K562 (cell line): Measurements from ENCODE around the gene NOC4L. TPM values are rescaled to one million over a fixed set of nuclear protein-coding genes. Genes with fewer than 3 reads are reported as not detected.

Experiments used
- ATAC-seq: fragments of 200-7000 bp; cut with Tn5 transposase; 3 replicates; pipeline ENCODE4 v1.9.1; 2020; ENCODE audit warnings: moderate library complexity
- BruUV-seq: library from RNA; stranded (reverse); fragments of 400-500 nt; replicated peaks from 2 replicates; lab custom pipeline; 2021; lab: Mats Ljungman, UMichigan
- CTCF ChIA-PET: fragments of 300-600 bp; formaldehyde crosslinking; extraction: SDS; loops from one replicate; lab custom pipeline; 2021; ENCODE audit warnings: low intra/inter-chr PET ratio; lab: Yijun Ruan, JAX
- POLR2A ChIA-PET: fragments of 300-600, 350-650 bp; sonication (Branson Sonifier 250); formaldehyde crosslinking; extraction: SDS; loops from one replicate; lab custom pipeline; 2021; ENCODE audit warnings: antibody characterized with exemption, inconsistent platforms; lab: Yijun Ruan, JAX
- DNase-seq, 4 experiments: peaks; one replicate each; pipeline versions ENCODE4 v3.0.0 to v3.0.0-alpha.2; 2011 to 2018; ENCODE audit warnings: low spot score in 3 of 4, mixed read lengths in 3 of 4; ENCODE audit errors: extremely low read depth in 1 of 4
- FAIRE-seq: peaks from 2 replicates; lab custom pipeline; 2011; peaks lifted over from hg19 to GRCh38; lab: Jason Lieb, UNC
- H2AFZ ChIP-seq: 2 replicates; pipeline ENCODE4 v1.6.0; 2011; ENCODE audit warnings: low read depth, low read length, control low read depth, inconsistent platforms
- H3K27ac ChIP-seq: fragments of 200-600 bp; 3 replicates; pipeline ENCODE4 v1.8.0; 2011; ENCODE audit warnings: low read depth, mild to moderate bottlenecking, control low read depth, inconsistent platforms, low read length, moderate library complexity, mixed read lengths; ENCODE audit errors: extremely low read depth
- H3K27me3 ChIP-seq, 2 experiments: fragments of 300-600 bp in 1 of 2; 2 replicates in 1 of 2; 3 replicates in 1 of 2; pipeline versions ENCODE4 v1.6.0 to v1.8.0; 2011; ENCODE audit warnings: inconsistent platforms in 2 of 2, low read length in 2 of 2, mild to moderate bottlenecking in 1 of 2, mixed read lengths in 1 of 2, moderate library complexity in 1 of 2; ENCODE audit not compliant: control insufficient read depth in 2 of 2, insufficient read depth in 2 of 2
- H3K36me3 ChIP-seq: fragments of 300-600 bp; 3 replicates; pipeline ENCODE4 v1.8.0; 2011; ENCODE audit warnings: mild to moderate bottlenecking, low read length, inconsistent platforms; ENCODE audit not compliant: control insufficient read depth, insufficient read depth
- H3K4me1 ChIP-seq, 2 experiments: fragments of 200-600 bp in 1 of 2; replicated peaks in 1 of 2; 2 replicates in 1 of 2; 3 replicates in 1 of 2; pipeline versions ENCODE4 v1.5.1 to v1.8.0; 2011; ENCODE audit warnings: inconsistent platforms in 2 of 2, low read length in 2 of 2, mild to moderate bottlenecking in 1 of 2, mixed read lengths in 1 of 2, moderate library complexity in 1 of 2; ENCODE audit not compliant: control insufficient read depth in 2 of 2, insufficient read depth in 2 of 2
- H3K4me2 ChIP-seq: 2 replicates; pipeline ENCODE4 v1.6.1; 2011; ENCODE audit warnings: low read length, control low read depth, inconsistent platforms, mixed read lengths; ENCODE audit not compliant: insufficient read depth
- H3K4me3 ChIP-seq: fragments of 200-600 bp; sonication (generic), shearing (Covaris generic); 2 replicates; pipeline ENCODE4 v1.5.1; 2016; ENCODE audit warnings: control low read depth, inconsistent platforms
- H3K79me2 ChIP-seq: fragments of 200-600 bp; 3 replicates; pipeline ENCODE4 v1.8.0; 2011; ENCODE audit warnings: low read length, inconsistent platforms; ENCODE audit not compliant: control insufficient read depth, insufficient read depth
- H3K9ac ChIP-seq, 2 experiments: 2 replicates each; pipeline versions ENCODE4 v1.6.0 to v1.6.1; 2011; ENCODE audit warnings: low read depth in 2 of 2, low read length in 2 of 2, control low read depth in 1 of 2, inconsistent platforms in 1 of 2, mild to moderate bottlenecking in 1 of 2, mixed read lengths in 1 of 2; ENCODE audit not compliant: insufficient read depth in 1 of 2
- H3K9me1 ChIP-seq: one replicate; pipeline ENCODE4 v1.6.0; 2011; ENCODE audit warnings: inconsistent platforms, mild to moderate bottlenecking, low read length, moderate library complexity; ENCODE audit not compliant: control insufficient read depth, insufficient read depth
- H3K9me3 ChIP-seq: replicated peaks from 2 replicates; pipeline ENCODE4 v1.5.1; 2011; ENCODE audit warnings: low read depth, low read length, inconsistent platforms; ENCODE audit not compliant: control insufficient read depth, insufficient read depth
- H4K20me1 ChIP-seq: replicated peaks from 2 replicates; pipeline ENCODE4 v1.6.1; 2011; ENCODE audit warnings: low read length, inconsistent platforms, mixed read lengths; ENCODE audit not compliant: control insufficient read depth, insufficient read depth
- CBFB ChIP-seq: sonication (generic); formaldehyde crosslinking; IDR thresholded peaks from 2 replicates; pipeline ENCODE4 v1.4.0; 2020; ENCODE audit warnings: mild to moderate bottlenecking, missing genetic modification reagents
- HDAC8 ChIP-seq: fragments of 450-650 bp; IDR thresholded peaks from 2 replicates; pipeline ENCODE4 v1.6.1; 2016; ENCODE audit warnings: mild to moderate bottlenecking, missing genetic modification characterization, moderate library complexity, missing compliant biosample characterization
- MBD2 ChIP-seq: sonication (generic); IDR thresholded peaks from 2 replicates; pipeline ENCODE4 v1.6.1; 2016; ENCODE audit warnings: low read depth, borderline replicate concordance
- POLR3A ChIP-seq: IDR thresholded peaks from 2 replicates; pipeline ENCODE4 v1.6.1; 2011; ENCODE audit warnings: borderline replicate concordance, mild to moderate bottlenecking, moderate library complexity; ENCODE audit not compliant: insufficient read length, insufficient read depth; ENCODE audit errors: extremely low read depth
- PRPF4 ChIP-seq: fragments of 200-400 bp; formaldehyde crosslinking; IDR thresholded peaks from one replicate; pipeline ENCODE4 v1.6.1; 2017; ENCODE audit warnings: low read length, low read depth, mild to moderate bottlenecking; ENCODE audit not compliant: insufficient read depth, poor library complexity, severe bottlenecking
- RFX5 ChIP-seq: IDR thresholded peaks from 2 replicates; pipeline ENCODE4 v1.6.1; 2011; ENCODE audit warnings: low read depth, mild to moderate bottlenecking, improper control_type of control experiment, low read length
- ZNF77 ChIP-seq: fragments of 250-450 bp; sonication (Bioruptor Pico); IDR thresholded peaks from 2 replicates; pipeline ENCODE4 v1.5.0; 2020
- WGBS: fragments of 100-300 bp; shearing (Covaris generic); methylation state at CpG from one replicate; pipeline ENCODE4 v1.1.6; 2016; ENCODE audit warnings: low coverage, mixed read lengths; ENCODE audit not compliant: insufficient coverage; ENCODE audit errors: missing lambda C conversion rate; 5-methylcytosine and 5-hydroxymethylcytosine counted together
- in situ Hi-C: fragments of 300-500 bp; cut with MboI; formaldehyde crosslinking; loops from 4 replicates; pipeline ENCODE4 v1.15.0; 2018; ENCODE audit warnings: inconsistent platforms, mixed read lengths
- intact Hi-C: fragments of 100-400 bp; cut with micrococcal nuclease; formaldehyde crosslinking; loops from 2 replicates; pipeline ENCODE4 v1.14.2; 2022
- polyA plus RNA-seq, 8 experiments: library from polyadenylated mRNA; depleted of rRNA in 4 of 8; stranded (reverse) in 5 of 8; unstranded in 3 of 8; fragments of >200 nt; fragmentation: Nextera tagmentation in 2 of 8; fragmentation: Illumina TruSeq in 1 of 8; extraction: Ambion mirVana in 2 of 8; extraction: Trizol in 1 of 8; gene quantifications; 2 replicates each; pipeline versions ENCODE4 v1.2.1 to v1.2.3, GENCODE V29; 2011 to 2014; ENCODE audit warnings: inconsistent platforms in 1 of 8, missing spikeins in 1 of 8
- total RNA-seq, 7 experiments: library from RNA; depleted of rRNA in 6 of 7; stranded (reverse); fragments of >200 nt in 6 of 7; fragmentation: Illumina TruSeq in 2 of 7; extraction: Trizol in 2 of 7; gene quantifications; 2 replicates each; pipeline versions ENCODE4 v1.2.1 to v1.2.3, GENCODE V29; 2011 to 2021; ENCODE audit warnings: low replicate concordance in 1 of 7
- TF ChIP-seq, protein P1 (sequence below), 2 experiments: IDR thresholded peaks; 2 replicates each; pipeline ENCODE4 v1.6.1; 2011; ENCODE audit warnings: borderline replicate concordance in 1 of 2, control low read depth in 1 of 2, low read depth in 1 of 2, low read length in 1 of 2, mild to moderate bottlenecking in 1 of 2, mixed read lengths in 1 of 2, moderate library complexity in 1 of 2; ENCODE audit not compliant: insufficient read depth in 1 of 2, insufficient read length in 1 of 2, poor library complexity in 1 of 2, severe bottlenecking in 1 of 2; ENCODE audit errors: extremely low read depth in 1 of 2

Gene NOC4L
- total and polyA plus RNA-seq, 9 of the 15 experiments (the other 6 are each of a cell fraction or from before 2014, with no cell fraction given) = 1.3 to 77.0 (median 20.0) TPM

DNA sequence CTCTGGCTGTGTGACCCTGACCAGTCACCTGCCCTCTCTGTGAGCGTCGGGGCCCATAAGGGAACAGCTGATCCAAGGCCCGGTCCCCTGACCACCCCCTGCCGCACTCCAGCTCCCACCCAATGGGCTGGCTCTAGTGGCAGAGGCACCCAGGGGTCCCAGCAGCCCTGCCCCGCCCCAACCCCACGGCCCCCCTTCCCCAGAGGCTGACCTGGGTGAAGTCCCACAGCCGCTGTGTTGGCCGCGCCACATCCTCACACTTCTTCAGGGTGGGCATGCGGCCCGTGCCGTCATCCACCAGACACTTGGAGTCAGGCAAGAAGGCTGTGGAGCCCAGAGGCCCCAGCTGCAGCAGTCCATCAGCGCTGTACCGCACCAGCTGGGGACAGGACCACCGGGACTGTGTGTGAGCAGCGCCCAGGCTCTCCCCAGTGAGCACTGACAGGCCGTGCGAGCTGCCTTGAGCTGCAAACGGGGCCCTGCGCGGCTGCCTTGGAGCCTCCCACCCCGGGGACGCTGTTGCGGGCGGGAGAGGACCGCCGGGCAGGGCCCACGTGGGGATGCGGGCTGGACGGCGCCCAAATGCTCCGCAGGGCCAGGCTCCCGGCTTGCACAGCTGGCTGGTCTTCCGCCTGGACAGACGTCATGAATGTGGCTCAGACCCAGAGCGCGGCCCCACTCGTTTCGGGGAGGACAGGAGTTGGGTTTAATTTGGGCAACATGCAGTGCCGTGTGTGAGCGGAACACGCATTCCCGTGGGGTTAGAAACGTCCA lies 53.5 kb downstream of the NOC4L start:
- H3K4me3 ChIP-seq = no peak overlapping the region
- ChIA-PET CTCF (no interaction called here), POLR2A (interaction anchor here (1.0 kb wide), 1 partner anchor 11 kb away, joined by 3 read pairs; no protein-coding TSS in a partner anchor)
- no peak overlapping the region for H3K27ac ChIP-seq
- H3K9ac ChIP-seq = no peak overlapping the region
- WGBS = 4% methylated on average over 28 of the region's 44 CpGs
- no peak for DNase-seq
- H3K9me1 ChIP-seq = no peaks in the 10 kb centered on the region
- intact Hi-C loops (no loop called here), in situ Hi-C loops (no loop called here)
- H3K4me1 ChIP-seq = peaks cover 0 to 15% of the 10 kb centered on the region in 2 experiments; a peak in 2 of 5 replicates
- no TSS peak for BruUV-seq
- peaks cover 17% of the 10 kb centered on the region for H3K9me3 ChIP-seq
- H3K79me2 ChIP-seq = no peaks in the 10 kb centered on the region
- H3K36me3 ChIP-seq = no peaks in the 10 kb centered on the region
- ATAC-seq = no peak; the same call in 2 of the 3 replicates
- H3K27me3 ChIP-seq = peaks cover 41 to 73% of the 10 kb centered on the region in 2 experiments; a peak in 4 of 5 replicates
- FAIRE-seq = no peak
- H4K20me1 ChIP-seq = peaks cover under 1% of the 10 kb centered on the region; the same call in 1 of the 2 replicates
- TF ChIP-seq ZNF77 (CRISPR knock-in tag) (no peak), CBFB (CRISPR knock-in tag) (no peak), PRPF4 (no peak), RFX5 (no peak), HDAC8 (no peak), MBD2 (no peak), POLR3A (no peak)
- TF ChIP-seq, protein P1, sequence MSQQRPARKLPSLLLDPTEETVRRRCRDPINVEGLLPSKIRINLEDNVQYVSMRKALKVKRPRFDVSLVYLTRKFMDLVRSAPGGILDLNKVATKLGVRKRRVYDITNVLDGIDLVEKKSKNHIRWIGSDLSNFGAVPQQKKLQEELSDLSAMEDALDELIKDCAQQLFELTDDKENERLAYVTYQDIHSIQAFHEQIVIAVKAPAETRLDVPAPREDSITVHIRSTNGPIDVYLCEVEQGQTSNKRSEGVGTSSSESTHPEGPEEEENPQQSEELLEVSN (IDR thresholded peaks at IDR 0.05; ENCODE audit: borderline replicate concordance in 1 of 2, extremely low read depth in 1 of 2, insufficient read depth in 1 of 2, insufficient read length in 1 of 2, low read depth in 1 of 2, low read length in 1 of 2, poor library complexity in 1 of 2, severe bottlenecking in 1 of 2) = peak in 1 of 2 experiments; percentile 17
- no peak overlapping the region for H2AFZ ChIP-seq
- H3K4me2 ChIP-seq = no peak overlapping the region
